ENCODE results near the gene ATP7B. TPM values are rescaled to one million over a fixed set of nuclear protein-coding genes. Genes with fewer than 3 reads are reported as not detected.

ATP7B gene
- 10.2 TPM for polyA plus RNA-seq (2013)

GRCh38 chr13:52010890-52011631, at the start of gene ATP7B:
Gene ATP7B, minus strand, starts transcription at chr13:52011450. Its CDS starts 113 bp downstream, at chr13:52011337.
- Histone ChIP-seq H3K27ac (ENCODE audit: insufficient read depth in 1 of 2, low read depth in 1 of 2, low read length in 2 of 2, poor library complexity in 1 of 2, severe bottlenecking in 2 of 2) (peak within 1 kb of the TSS; percentile 74 to 93), H3K27me3 (replicated peaks in 2 of 5; ENCODE audit: control insufficient read depth in 4 of 5, insufficient read depth in 5 of 5, low read length in 4 of 5) (peaks cover 0 to 13% (median 0%) of the 10 kb centered on the region in 5 experiments), H3K4me3 (ENCODE audit: control insufficient read depth in 1 of 7, extremely low read depth in 1 of 7, insufficient read depth in 4 of 7, low read depth in 2 of 7, low read length in 6 of 7) (peak within 1 kb of the TSS; percentile 85 to 100 (median 99)), H3K4me1 (ENCODE audit: control extremely low read depth in 1 of 4, control insufficient read depth in 4 of 4, insufficient read depth in 4 of 4, low read length in 3 of 4) (peaks cover 7 to 22% (median 20%) of the 10 kb centered on the region in 4 experiments), H3K36me3 (ENCODE audit: control insufficient read depth in 4 of 4, insufficient read depth in 4 of 4, low read length in 3 of 4) (peaks cover 0 to 4% (median 0%) of the 10 kb centered on the region in 4 experiments), H3K9me3 (ENCODE audit: control extremely low read depth in 1 of 5, control insufficient read depth in 4 of 5, insufficient read depth in 2 of 5, low read depth in 1 of 5, low read length in 4 of 5) (no peaks in the 10 kb centered on the region)
- CTCF ChIA-PET: interaction anchor here (1.6 kb wide), 1 partner anchor 116 kb away, joined by 6 read pairs; no protein-coding TSS in a partner anchor
- under 1% methylated on average over 42 of the region's 46 CpGs for WGBS (ENCODE audit: insufficient coverage)
- POLR2A ChIA-PET: no interaction called here
- peak in 2 of 3 donors; percentile 30 to 57 for DNase-seq

DNA sequence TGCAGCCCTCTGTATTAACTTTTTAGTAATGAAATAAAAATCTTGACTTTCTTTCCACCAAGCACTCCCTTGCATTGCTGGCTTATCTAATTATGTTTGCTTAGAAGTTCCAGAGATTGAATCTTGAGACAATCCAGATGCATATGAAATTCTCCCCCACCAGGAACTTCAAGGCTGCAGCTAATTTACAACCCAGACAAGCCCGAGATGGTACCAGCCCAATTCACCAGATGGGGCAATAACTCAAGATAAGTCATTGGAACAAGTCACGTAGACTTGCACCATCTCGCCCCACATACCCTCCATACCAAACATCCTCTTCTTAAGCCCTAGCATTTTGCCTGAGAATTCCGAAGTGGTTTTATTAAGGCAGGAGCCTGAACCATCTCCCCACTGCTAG, 42.2 kb upstream of the ATP7B start:
- 95% methylated on average over 3 of the region's 4 CpGs for WGBS (ENCODE audit: insufficient coverage)

DNA sequence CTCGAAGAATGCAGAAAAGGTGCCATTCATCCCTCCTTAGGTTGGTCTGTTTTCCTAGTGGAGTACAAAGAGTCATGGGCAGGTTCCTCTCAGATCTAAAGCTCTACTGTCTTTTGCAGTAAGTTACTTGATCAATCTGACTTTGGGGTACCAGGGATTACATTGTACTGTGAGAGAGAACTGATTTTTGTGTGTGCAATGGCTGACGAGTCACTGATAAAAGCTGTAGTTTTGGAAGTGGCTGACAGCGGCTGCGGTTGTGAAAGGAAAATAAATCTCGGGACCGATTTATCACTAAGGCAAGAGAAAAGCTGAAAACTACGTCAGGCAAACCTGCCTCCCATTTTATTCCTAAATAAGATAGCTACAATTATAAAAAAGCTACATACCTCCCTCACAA, 40.1 kb upstream of the ATP7B start:
- no peak overlapping the region for H3K27ac ChIP-seq (ENCODE audit: insufficient read depth in 1 of 2, low read depth in 1 of 2, low read length in 2 of 2, poor library complexity in 1 of 2, severe bottlenecking in 2 of 2)
- CTCF ChIA-PET: no interaction called here
- POLR2A ChIA-PET: no interaction called here

More for the DNA sequence above, 42.2 kb upstream of the ATP7B start:
- Histone ChIP-seq H3K4me1 (ENCODE audit: control extremely low read depth in 1 of 4, control insufficient read depth in 4 of 4, insufficient read depth in 4 of 4, low read length in 3 of 4) (no peaks in the 10 kb centered on the region), H3K4me3 (ENCODE audit: control insufficient read depth in 1 of 7, extremely low read depth in 1 of 7, insufficient read depth in 4 of 7, low read depth in 2 of 7, low read length in 6 of 7) (no peak overlapping the region), H3K27ac (ENCODE audit: insufficient read depth in 1 of 2, low read depth in 1 of 2, low read length in 2 of 2, poor library complexity in 1 of 2, severe bottlenecking in 2 of 2) (no peak overlapping the region), H3K9me3 (ENCODE audit: control extremely low read depth in 1 of 5, control insufficient read depth in 4 of 5, insufficient read depth in 2 of 5, low read depth in 1 of 5, low read length in 4 of 5) (no peaks in the 10 kb centered on the region), H3K36me3 (ENCODE audit: control insufficient read depth in 4 of 4, insufficient read depth in 4 of 4, low read length in 3 of 4) (no peaks in the 10 kb centered on the region), H3K27me3 (replicated peaks in 2 of 5; ENCODE audit: control insufficient read depth in 4 of 5, insufficient read depth in 5 of 5, low read length in 4 of 5) (no peaks in the 10 kb centered on the region)
- ChIA-PET POLR2A (interaction anchor here (0.6 kb wide), 1 partner anchor 98 kb away, joined by 3 read pairs; no protein-coding TSS in a partner anchor), CTCF (no interaction called here)
- no peak for DNase-seq

GRCh38 chr13:52048516-52048915, 37.3 kb upstream of the ATP7B start:
- no peaks in the 10 kb centered on the region for H3K4me1 ChIP-seq (ENCODE audit: control extremely low read depth in 1 of 4, control insufficient read depth in 4 of 4, insufficient read depth in 4 of 4, low read length in 3 of 4)
- POLR2A ChIA-PET: no interaction called here
- CTCF ChIA-PET: interaction anchor here (0.6 kb wide), 1 partner anchor 13 kb away, joined by 3 read pairs; no protein-coding TSS in a partner anchor

More for the DNA sequence above, 40.1 kb upstream of the ATP7B start:
- Histone ChIP-seq H3K27me3 (replicated peaks in 2 of 5; ENCODE audit: control insufficient read depth in 4 of 5, insufficient read depth in 5 of 5, low read length in 4 of 5) (no peaks in the 10 kb centered on the region), H3K4me3 (ENCODE audit: control insufficient read depth in 1 of 7, extremely low read depth in 1 of 7, insufficient read depth in 4 of 7, low read depth in 2 of 7, low read length in 6 of 7) (no peak overlapping the region), H3K4me1 (ENCODE audit: control extremely low read depth in 1 of 4, control insufficient read depth in 4 of 4, insufficient read depth in 4 of 4, low read length in 3 of 4) (no peaks in the 10 kb centered on the region), H3K9me3 (ENCODE audit: control extremely low read depth in 1 of 5, control insufficient read depth in 4 of 5, insufficient read depth in 2 of 5, low read depth in 1 of 5, low read length in 4 of 5) (no peaks in the 10 kb centered on the region), H3K36me3 (ENCODE audit: control insufficient read depth in 4 of 4, insufficient read depth in 4 of 4, low read length in 3 of 4) (no peaks in the 10 kb centered on the region)
- WGBS (ENCODE audit: insufficient coverage): 90% methylated on average over 4 of the region's 7 CpGs
- no peak for DNase-seq

DNA sequence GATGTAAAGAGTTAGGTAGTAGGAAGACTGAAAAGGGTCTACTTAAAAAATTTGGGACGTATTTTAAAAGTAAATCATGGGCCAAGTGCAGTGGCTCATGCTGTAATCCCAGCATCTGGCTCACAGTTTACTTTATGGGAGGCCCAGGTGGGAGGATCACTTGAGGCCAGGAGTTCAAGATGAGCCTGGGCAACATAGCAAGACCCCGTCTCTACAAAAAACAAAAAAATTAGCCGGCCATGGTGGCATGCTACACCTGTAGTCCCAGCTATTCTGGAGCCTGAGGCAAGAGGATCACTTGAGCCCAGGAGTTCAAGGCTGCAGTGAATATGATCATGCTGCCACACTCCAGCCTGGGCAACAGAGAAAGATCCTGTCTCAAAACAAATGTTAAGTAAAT, 36.2 kb upstream of the ATP7B start:
- H3K36me3 ChIP-seq (ENCODE audit: control insufficient read depth in 4 of 4, insufficient read depth in 4 of 4, low read length in 3 of 4): peaks cover 0 to 2% (median 0%) of the 10 kb centered on the region in 4 experiments
- ChIA-PET CTCF (no interaction called here), POLR2A (no interaction called here)
- H3K27ac ChIP-seq (ENCODE audit: insufficient read depth in 1 of 2, low read depth in 1 of 2, low read length in 2 of 2, poor library complexity in 1 of 2, severe bottlenecking in 2 of 2): no peak overlapping the region
- H3K4me3 ChIP-seq (ENCODE audit: control insufficient read depth in 1 of 7, extremely low read depth in 1 of 7, insufficient read depth in 4 of 7, low read depth in 2 of 7, low read length in 6 of 7): no peak overlapping the region
- 100% methylated on average over 3 of the region's 3 CpGs for WGBS (ENCODE audit: insufficient coverage)
- DNase-seq: no peak
- no peaks in the 10 kb centered on the region for H3K4me1 ChIP-seq (ENCODE audit: control extremely low read depth in 1 of 4, control insufficient read depth in 4 of 4, insufficient read depth in 4 of 4, low read length in 3 of 4)
- peaks cover 0 to 6% (median 0%) of the 10 kb centered on the region in 5 experiments for H3K9me3 ChIP-seq (ENCODE audit: control extremely low read depth in 1 of 5, control insufficient read depth in 4 of 5, insufficient read depth in 2 of 5, low read depth in 1 of 5, low read length in 4 of 5)
- H3K27me3 ChIP-seq (replicated peaks in 2 of 5; ENCODE audit: control insufficient read depth in 4 of 5, insufficient read depth in 5 of 5, low read length in 4 of 5): no peaks in the 10 kb centered on the region

More at GRCh38 chr13:52048516-52048915, 37.3 kb upstream of the ATP7B start:
- Histone ChIP-seq H3K36me3 (ENCODE audit: control insufficient read depth in 4 of 4, insufficient read depth in 4 of 4, low read length in 3 of 4) (peaks cover 0 to 2% (median 0%) of the 10 kb centered on the region in 4 experiments), H3K27me3 (replicated peaks in 2 of 5; ENCODE audit: control insufficient read depth in 4 of 5, insufficient read depth in 5 of 5, low read length in 4 of 5) (no peaks in the 10 kb centered on the region), H3K9me3 (ENCODE audit: control extremely low read depth in 1 of 5, control insufficient read depth in 4 of 5, insufficient read depth in 2 of 5, low read depth in 1 of 5, low read length in 4 of 5) (peaks cover 0 to 6% (median 0%) of the 10 kb centered on the region in 5 experiments), H3K4me3 (ENCODE audit: control insufficient read depth in 1 of 7, extremely low read depth in 1 of 7, insufficient read depth in 4 of 7, low read depth in 2 of 7, low read length in 6 of 7) (no peak overlapping the region), H3K27ac (ENCODE audit: insufficient read depth in 1 of 2, low read depth in 1 of 2, low read length in 2 of 2, poor library complexity in 1 of 2, severe bottlenecking in 2 of 2) (no peak overlapping the region)
- 94% methylated on average over 2 of the region's 2 CpGs for WGBS (ENCODE audit: insufficient coverage)
- no peak for DNase-seq

- H3K4me1 ChIP-seq (ENCODE audit: control extremely low read depth in 1 of 4, control insufficient read depth in 4 of 4, insufficient read depth in 4 of 4, low read length in 3 of 4): no peaks in the 10 kb centered on the region
- peaks cover 0 to 6% (median 0%) of the 10 kb centered on the region in 5 experiments for H3K9me3 ChIP-seq (ENCODE audit: control extremely low read depth in 1 of 5, control insufficient read depth in 4 of 5, insufficient read depth in 2 of 5, low read depth in 1 of 5, low read length in 4 of 5)
- 97% methylated on average over 3 of the region's 3 CpGs for WGBS (ENCODE audit: insufficient coverage)
- peaks cover 0 to 2% (median 0%) of the 10 kb centered on the region in 4 experiments for H3K36me3 ChIP-seq (ENCODE audit: control insufficient read depth in 4 of 4, insufficient read depth in 4 of 4, low read length in 3 of 4)
- no peak overlapping the region for H3K27ac ChIP-seq (ENCODE audit: insufficient read depth in 1 of 2, low read depth in 1 of 2, low read length in 2 of 2, poor library complexity in 1 of 2, severe bottlenecking in 2 of 2)
- no peak for DNase-seq
- CTCF ChIA-PET: no interaction called here
- no peaks in the 10 kb centered on the region for H3K27me3 ChIP-seq (replicated peaks in 2 of 5; ENCODE audit: control insufficient read depth in 4 of 5, insufficient read depth in 5 of 5, low read length in 4 of 5)
- H3K4me3 ChIP-seq (ENCODE audit: control insufficient read depth in 1 of 7, extremely low read depth in 1 of 7, insufficient read depth in 4 of 7, low read depth in 2 of 7, low read length in 6 of 7): no peak overlapping the region
- POLR2A ChIA-PET: no interaction called here
Observed at GRCh38 chr13:52043675-52044074, 32.4 kb upstream of the ATP7B start.

DNA sequence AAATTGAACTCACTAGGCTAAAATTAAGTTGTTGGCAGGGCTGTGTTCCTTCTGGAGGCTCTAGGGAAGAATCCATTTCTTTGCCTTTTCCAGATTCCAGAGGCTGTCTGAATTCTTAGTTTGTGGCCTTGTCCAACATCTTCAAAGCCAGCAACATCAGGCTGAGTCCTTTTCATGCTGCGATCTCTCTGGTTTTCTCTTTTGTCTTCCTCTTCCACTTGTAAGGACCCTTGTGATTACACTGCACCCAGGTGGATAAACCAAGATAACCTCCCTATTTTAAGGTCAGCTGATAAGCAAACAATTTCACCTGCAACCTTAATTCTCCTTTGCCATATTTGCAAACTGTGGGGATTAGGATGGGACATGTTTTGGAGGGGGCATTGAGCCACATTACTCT, 24.8 kb upstream of the ATP7B start:
- CTCF ChIA-PET: no interaction called here
- Histone ChIP-seq H3K4me3 (ENCODE audit: control insufficient read depth in 1 of 7, extremely low read depth in 1 of 7, insufficient read depth in 4 of 7, low read depth in 2 of 7, low read length in 6 of 7) (no peak overlapping the region), H3K9me3 (ENCODE audit: control extremely low read depth in 1 of 5, control insufficient read depth in 4 of 5, insufficient read depth in 2 of 5, low read depth in 1 of 5, low read length in 4 of 5) (no peaks in the 10 kb centered on the region), H3K27me3 (replicated peaks in 2 of 5; ENCODE audit: control insufficient read depth in 4 of 5, insufficient read depth in 5 of 5, low read length in 4 of 5) (no peaks in the 10 kb centered on the region), H3K36me3 (ENCODE audit: control insufficient read depth in 4 of 4, insufficient read depth in 4 of 4, low read length in 3 of 4) (no peaks in the 10 kb centered on the region), H3K27ac (ENCODE audit: insufficient read depth in 1 of 2, low read depth in 1 of 2, low read length in 2 of 2, poor library complexity in 1 of 2, severe bottlenecking in 2 of 2) (no peak overlapping the region), H3K4me1 (ENCODE audit: control extremely low read depth in 1 of 4, control insufficient read depth in 4 of 4, insufficient read depth in 4 of 4, low read length in 3 of 4) (no peaks in the 10 kb centered on the region)
- 100% methylated on average over 1 of the region's 1 CpG for WGBS (ENCODE audit: insufficient coverage)
- DNase-seq: no peak
- POLR2A ChIA-PET: no interaction called here

Measured in common myeloid progenitor, CD34-positive (primary cell).